Mucosa of descending colon (tissue), 3 donors: ENCODE data around the gene FXYD1. TPM values are rescaled to one million over a fixed set of nuclear protein-coding genes. Genes with fewer than 3 reads are reported as not detected.

ENCODE experiments used
- ATAC-seq: fragments of 200-7000 bp; cut with Tn5 transposase; one replicate; pipeline ENCODE4 v1.9.1; 2020; ENCODE audit warnings: mild to moderate bottlenecking, moderate library complexity
- DNase-seq, 3 donors: peaks; one replicate each; pipeline ENCODE4 v3.0.0-alpha.2; 2020
- H3K36me3 ChIP-seq: fragments of 200-600 bp; one replicate; pipeline ENCODE4 v1.8.0; 2021; ENCODE audit warnings: low read depth, mild to moderate bottlenecking
- H3K4me1 ChIP-seq: fragments of 200-600 bp; one replicate; pipeline ENCODE4 v1.8.0; 2021; ENCODE audit warnings: low read depth, mild to moderate bottlenecking
- H3K4me3 ChIP-seq: fragments of 200-600 bp; one replicate; pipeline ENCODE4 v1.8.0; 2021; ENCODE audit warnings: mild to moderate bottlenecking
- H3K9me3 ChIP-seq: fragments of 200-600 bp; one replicate; pipeline ENCODE4 v1.8.0; 2021; ENCODE audit warnings: mild to moderate bottlenecking
- intact Hi-C, 2 donors: fragments of 100-400 bp; cut with DNase I in 1 of 2; cut with micrococcal nuclease in 1 of 2; formaldehyde crosslinking; loops; one replicate each; pipeline versions ENCODE4 v1.11.0 to v1.11.1; 2022; cut with DNase I, micrococcal nuclease
- total RNA-seq, 3 donors: library from RNA; stranded (reverse); fragmentation: NEBNext Ultra II Directional in 2 of 3; extraction: Animal tissue kit (Norgen Biotek cat#: 25700) in 2 of 3; gene quantifications; one replicate each; pipeline versions ENCODE4 v1.2.1 to v1.2.4, GENCODE V29; 2021 to 2023
- TF ChIP-seq, protein P1 (sequence below): fragments of 200-600 bp; IDR thresholded peaks from one replicate; pipeline ENCODE4 v1.8.0; 2022; ENCODE audit warnings: antibody characterized with exemption, mild to moderate bottlenecking
- donor health status: DM: no; HTN: no; CAD: no; lungs with moderate emphysema.
- donor health status: DM: no; HTN: no; CAD: no.
- donor health status: DM: no; HTN: yes; CAD: no.

FXYD1 gene
- total RNA-seq, 3 donors from 2014 or later = 13.3 to 71.0 (median 15.4) TPM

- no peak overlapping the region for H3K4me3 ChIP-seq
- H3K9me3 ChIP-seq = no peaks in the 10 kb centered on the region
- no peak for ATAC-seq
- no peak for DNase-seq
- intact Hi-C loops = no loop called here
- peaks cover 3% of the 10 kb centered on the region for H3K36me3 ChIP-seq
- TF ChIP-seq, protein P1, sequence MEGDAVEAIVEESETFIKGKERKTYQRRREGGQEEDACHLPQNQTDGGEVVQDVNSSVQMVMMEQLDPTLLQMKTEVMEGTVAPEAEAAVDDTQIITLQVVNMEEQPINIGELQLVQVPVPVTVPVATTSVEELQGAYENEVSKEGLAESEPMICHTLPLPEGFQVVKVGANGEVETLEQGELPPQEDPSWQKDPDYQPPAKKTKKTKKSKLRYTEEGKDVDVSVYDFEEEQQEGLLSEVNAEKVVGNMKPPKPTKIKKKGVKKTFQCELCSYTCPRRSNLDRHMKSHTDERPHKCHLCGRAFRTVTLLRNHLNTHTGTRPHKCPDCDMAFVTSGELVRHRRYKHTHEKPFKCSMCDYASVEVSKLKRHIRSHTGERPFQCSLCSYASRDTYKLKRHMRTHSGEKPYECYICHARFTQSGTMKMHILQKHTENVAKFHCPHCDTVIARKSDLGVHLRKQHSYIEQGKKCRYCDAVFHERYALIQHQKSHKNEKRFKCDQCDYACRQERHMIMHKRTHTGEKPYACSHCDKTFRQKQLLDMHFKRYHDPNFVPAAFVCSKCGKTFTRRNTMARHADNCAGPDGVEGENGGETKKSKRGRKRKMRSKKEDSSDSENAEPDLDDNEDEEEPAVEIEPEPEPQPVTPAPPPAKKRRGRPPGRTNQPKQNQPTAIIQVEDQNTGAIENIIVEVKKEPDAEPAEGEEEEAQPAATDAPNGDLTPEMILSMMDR = no peak
- H3K4me1 ChIP-seq = peaks cover 37% of the 10 kb centered on the region
Observed at GRCh38 chr19:35119578-35120155, 19.0 kb upstream of the FXYD1 start.

- ATAC-seq (peak; percentile 18), DNase-seq (peak in 1 of 3 donors; percentile 65)
- Histone ChIP-seq H3K36me3 (peaks cover 3% of the 10 kb centered on the region), H3K4me1 (peaks cover 41% of the 10 kb centered on the region), H3K4me3 (no peak overlapping the region), H3K9me3 (no peaks in the 10 kb centered on the region)
- intact Hi-C loops = no loop called here
- TF ChIP-seq, protein P1 = no peak
Observed at GRCh38 chr19:35120492-35120891, 18.1 kb upstream of the FXYD1 start.

GRCh38 chr19:35120898-35121297 is 17.7 kb upstream of the FXYD1 start:
- no peak overlapping the region for H3K4me3 ChIP-seq
- TF ChIP-seq, protein P1 = no peak
- DNase-seq (peak in 1 of 3 donors; percentile 51), ATAC-seq (peak; percentile 27)
- intact Hi-C loops = no loop called here
- H3K9me3 ChIP-seq = no peaks in the 10 kb centered on the region
- peaks cover 45% of the 10 kb centered on the region for H3K4me1 ChIP-seq
- peaks cover 3% of the 10 kb centered on the region for H3K36me3 ChIP-seq

DNA sequence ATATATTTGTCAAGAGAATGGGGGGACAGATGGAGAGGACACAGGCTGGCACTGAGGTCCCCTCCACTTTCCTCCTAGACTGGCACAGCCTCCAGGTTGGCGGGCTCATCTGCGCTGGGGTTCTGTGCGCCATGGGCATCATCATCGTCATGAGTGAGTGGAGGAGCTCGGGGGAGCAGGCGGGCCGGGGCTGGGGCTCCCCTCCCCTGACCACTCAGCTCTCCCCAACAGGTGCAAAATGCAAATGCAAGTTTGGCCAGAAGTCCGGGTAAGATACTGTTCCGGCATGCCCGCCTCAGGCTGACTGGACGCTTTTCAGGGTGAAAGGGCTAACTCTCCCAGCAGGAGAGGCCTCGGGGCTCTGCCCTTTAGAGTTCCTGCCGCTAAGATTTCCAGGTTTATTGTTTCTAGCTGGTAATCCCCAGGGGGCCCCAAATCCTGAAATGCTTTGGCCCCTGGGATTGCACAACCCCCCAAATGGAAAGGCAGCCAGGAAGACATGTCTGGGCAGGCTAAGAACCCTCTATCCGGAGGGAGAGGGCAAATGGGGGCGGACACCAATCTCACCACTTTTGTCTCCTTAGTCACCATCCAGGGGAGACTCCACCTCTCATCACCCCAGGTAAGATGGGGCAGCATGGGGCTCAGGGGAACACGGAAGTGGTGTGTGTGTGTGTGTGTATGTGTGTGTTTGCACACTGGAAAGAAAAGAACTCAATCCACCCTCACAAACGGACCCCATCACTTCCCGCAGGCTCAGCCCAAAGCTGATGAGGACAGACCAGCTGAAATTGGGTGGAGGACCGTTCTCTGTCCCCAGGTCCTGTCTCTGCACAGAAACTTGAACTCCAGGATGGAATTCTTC is 15.7 kb upstream of the FXYD1 start:
- Histone ChIP-seq H3K4me3 (no peak overlapping the region), H3K9me3 (no peaks in the 10 kb centered on the region), H3K4me1 (peaks cover 59% of the 10 kb centered on the region), H3K36me3 (peaks cover 3% of the 10 kb centered on the region)
- TF ChIP-seq, protein P1 = no peak
- ATAC-seq = no peak
- intact Hi-C loops = no loop called here
- no peak for DNase-seq

DNA sequence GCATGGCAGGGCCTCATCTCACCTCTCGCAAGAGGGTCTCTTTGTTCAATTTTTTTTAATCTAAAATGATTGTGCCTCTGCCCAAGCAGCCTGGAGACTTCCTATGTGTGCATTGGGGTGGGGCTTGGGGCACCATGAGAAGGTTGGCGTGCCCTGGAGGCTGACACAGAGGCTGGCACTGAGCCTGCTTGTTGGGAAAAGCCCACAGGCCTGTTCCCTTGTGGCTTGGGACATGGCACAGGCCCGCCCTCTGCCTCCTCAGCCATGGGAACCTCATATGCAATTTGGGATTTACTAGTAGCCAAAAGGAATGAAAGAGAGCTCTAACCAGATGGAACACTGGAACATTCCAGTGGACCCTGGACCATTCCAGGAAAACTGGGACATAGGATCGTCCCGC is 15.1 kb upstream of the FXYD1 start:
- DNase-seq (peak in 2 of 3 donors; percentile 63 to 64), ATAC-seq (peak; percentile 5)
- H3K4me1 ChIP-seq = peaks cover 64% of the 10 kb centered on the region
- H3K9me3 ChIP-seq = no peaks in the 10 kb centered on the region
- intact Hi-C loops = no loop called here
- TF ChIP-seq, protein P1 = no peak
- no peak overlapping the region for H3K4me3 ChIP-seq
- peaks cover 3% of the 10 kb centered on the region for H3K36me3 ChIP-seq
